Superior temporal gyrus (tissue), 1 donor: ENCODE data around the gene TMEM129.

Experiments used
- DNase-seq: peaks from one replicate; pipeline ENCODE4 v3.0.0-alpha.2; 2016; ENCODE audit errors: extremely low spot score

Gene TMEM129

GRCh38 chr4:1669270-1669669 is 51.9 kb downstream of the TMEM129 start:
- no peak for DNase-seq

DNA sequence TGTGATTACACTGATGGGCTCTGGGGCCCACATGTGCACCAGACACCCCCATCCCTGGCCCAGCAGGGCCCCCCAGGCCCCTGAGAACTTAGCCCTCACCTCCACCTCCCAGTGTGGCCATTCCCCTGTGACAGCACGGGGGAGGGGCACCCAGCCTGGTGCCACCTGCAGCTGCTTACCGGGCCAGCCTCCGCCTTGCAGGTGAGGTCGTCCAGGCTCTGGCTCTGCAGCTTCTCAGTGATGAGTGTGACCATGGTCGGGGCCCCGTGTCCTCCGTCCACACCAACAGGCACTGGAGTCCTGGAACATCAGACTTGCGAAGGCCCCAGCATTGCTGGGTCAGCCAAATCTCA is 52.7 kb downstream of the TMEM129 start:
- DNase-seq = no peak

DNA sequence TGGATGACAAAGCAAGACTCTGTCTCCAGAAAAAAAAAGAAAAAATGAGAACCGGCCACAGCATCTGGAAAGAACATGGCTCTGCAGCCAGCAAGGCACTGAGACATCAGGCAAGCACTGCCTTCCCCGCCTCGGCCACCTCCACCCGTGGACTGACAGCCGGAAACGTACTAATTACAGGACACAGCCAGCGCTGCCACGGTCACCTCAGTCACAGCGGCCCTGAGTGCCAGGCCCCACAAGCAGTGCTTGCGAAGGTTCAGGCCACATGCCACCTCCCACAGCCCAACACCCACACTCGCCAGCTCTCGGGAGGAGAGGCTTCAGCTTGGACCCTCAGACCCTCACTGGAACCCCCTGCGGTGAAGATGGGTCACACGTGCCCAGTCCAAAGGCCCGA is 53.9 kb downstream of the TMEM129 start:
- DNase-seq = no peak

- DNase-seq = no peak
These were observed 54.7 kb downstream of the TMEM129 start for GRCh38 chr4:1666391-1666790.
